Endothelial cell of umbilical vein (primary cell): ENCODE results near the gene ILRUN. TPM values are rescaled to one million over a fixed set of nuclear protein-coding genes. Genes with fewer than 3 reads are reported as not detected.

Experiments
- BruUV-seq: library from RNA; stranded (reverse); fragments of 400-500 nt; replicated peaks from 2 replicates; lab custom pipeline; 2021; lab: Mats Ljungman, UMichigan
- CTCF ChIA-PET: fragments of 300-600, 350-600 bp; sonication (Branson Sonifier 250); formaldehyde crosslinking; loops from one replicate; lab custom pipeline; 2021; ENCODE audit warnings: antibody characterized with exemption, inconsistent platforms; lab: Charles Lee
- POLR2A ChIA-PET: fragments of 300-600, 350-600 bp; sonication (Branson Sonifier 250); formaldehyde crosslinking; loops from one replicate; lab custom pipeline; 2021; ENCODE audit warnings: antibody characterized with exemption, inconsistent platforms; lab: Charles Lee
- DNase-seq: peaks from one replicate; pipeline ENCODE4 v3.0.0-alpha.2; 2011; ENCODE audit warnings: low read depth, low spot score
- FAIRE-seq: peaks from 2 replicates; lab custom pipeline; 2011; peaks lifted over from hg19 to GRCh38; lab: Jason Lieb, UNC
- H2AFZ ChIP-seq: 2 replicates; pipeline ENCODE4 v1.6.0; 2012; ENCODE audit warnings: low read depth, low read length, control low read depth, inconsistent platforms
- H3K27ac ChIP-seq: 2 replicates; pipeline ENCODE4 v1.5.1; 2011; ENCODE audit warnings: low read depth, mild to moderate bottlenecking, control low read depth, low read length, moderate library complexity; ENCODE audit not compliant: insufficient read depth
- H3K27me3 ChIP-seq, 2 experiments: 2 replicates each; pipeline versions ENCODE4 v1.6.0 to v1.6.1; 2011; ENCODE audit warnings: low read length in 2 of 2, mixed read lengths in 1 of 2; ENCODE audit not compliant: control insufficient read depth in 2 of 2, insufficient read depth in 2 of 2
- H3K36me3 ChIP-seq, 2 experiments: 2 replicates in 1 of 2; 3 replicates in 1 of 2; pipeline ENCODE4 v1.5.1; 2011; ENCODE audit warnings: low read length in 2 of 2, mild to moderate bottlenecking in 1 of 2, moderate library complexity in 1 of 2; ENCODE audit not compliant: control insufficient read depth in 2 of 2, insufficient read depth in 2 of 2; ENCODE audit errors: extremely low read depth in 1 of 2
- H3K4me1 ChIP-seq: 3 replicates; pipeline ENCODE4 v1.5.1; 2011; ENCODE audit warnings: mild to moderate bottlenecking, low read length; ENCODE audit not compliant: control insufficient read depth, insufficient read depth; ENCODE audit errors: extremely low read depth
- H3K4me2 ChIP-seq: 2 replicates; pipeline ENCODE4 v1.6.1; 2011; ENCODE audit warnings: low read length, control low read depth, mixed read lengths; ENCODE audit not compliant: insufficient read depth
- H3K4me3 ChIP-seq, 3 experiments: fragments of 200-600 bp in 1 of 3; sonication (generic), shearing (Covaris generic) in 1 of 3; replicated peaks in 1 of 3; 2 replicates each; pipeline ENCODE4 v1.5.1; 2011 to 2016; ENCODE audit warnings: control low read depth in 3 of 3, low read length in 3 of 3, mild to moderate bottlenecking in 2 of 3, inconsistent platforms in 1 of 3, low read depth in 1 of 3, moderate library complexity in 1 of 3; ENCODE audit not compliant: insufficient read depth in 1 of 3
- H3K79me2 ChIP-seq: 2 replicates; pipeline ENCODE4 v1.6.0; 2012; ENCODE audit warnings: low read length, inconsistent platforms; ENCODE audit not compliant: control insufficient read depth, insufficient read depth
- H3K9ac ChIP-seq: replicated peaks from 2 replicates; pipeline ENCODE3; 2011; ENCODE audit warnings: low read length, control low read depth; ENCODE audit not compliant: insufficient read depth; ENCODE audit errors: extremely low read depth
- H3K9me1 ChIP-seq: replicated peaks from 3 replicates; pipeline ENCODE4 v1.6.0; 2011; ENCODE audit warnings: mild to moderate bottlenecking, low read length; ENCODE audit not compliant: control insufficient read depth, insufficient read depth; ENCODE audit errors: extremely low read depth
- H3K9me3 ChIP-seq: replicated peaks from 2 replicates; pipeline ENCODE4 v1.5.1; 2012; ENCODE audit warnings: low read length, inconsistent platforms; ENCODE audit not compliant: control insufficient read depth, insufficient read depth
- H4K20me1 ChIP-seq: replicated peaks from 2 replicates; pipeline ENCODE3; 2011; ENCODE audit warnings: mild to moderate bottlenecking, low read length; ENCODE audit not compliant: control insufficient read depth, insufficient read depth; ENCODE audit errors: extremely low read depth
- EZH2 ChIP-seq: IDR thresholded peaks from 2 replicates; pipeline ENCODE4 v1.6.1; 2012; ENCODE audit warnings: borderline replicate concordance, low read depth, mild to moderate bottlenecking, moderate library complexity, low read length, inconsistent platforms; ENCODE audit not compliant: severe bottlenecking
- FOS ChIP-seq: IDR thresholded peaks from 2 replicates; pipeline ENCODE4 v1.6.1; 2011; ENCODE audit warnings: mild to moderate bottlenecking, low read length, moderate library complexity, borderline replicate concordance; ENCODE audit not compliant: insufficient read depth
- GATA2 ChIP-seq: IDR thresholded peaks from 2 replicates; pipeline ENCODE4 v1.7.0; 2011; ENCODE audit warnings: low read depth, mild to moderate bottlenecking, moderate library complexity, mixed read lengths, low read length; ENCODE audit not compliant: insufficient read length, insufficient read depth
- JUN ChIP-seq: IDR thresholded peaks from 2 replicates; pipeline ENCODE4 v1.6.1; 2011; ENCODE audit warnings: borderline replicate concordance, low read depth; ENCODE audit not compliant: insufficient read length, insufficient read depth
- MYC ChIP-seq: IDR thresholded peaks from one replicate; pipeline ENCODE4 v1.6.1; 2011; ENCODE audit warnings: mild to moderate bottlenecking, low read depth, low read length
- POLR2A ChIP-seq: IDR thresholded peaks from 2 replicates; pipeline ENCODE4 v1.6.1; 2012; ENCODE audit warnings: low read depth, mild to moderate bottlenecking, control low read depth, low read length
- POLR2AphosphoS5 ChIP-seq: IDR thresholded peaks from 2 replicates; pipeline ENCODE4 v1.6.1; 2012; ENCODE audit warnings: low read depth, mild to moderate bottlenecking, control low read depth, low read length, moderate library complexity; ENCODE audit not compliant: insufficient read depth
- dilution Hi-C: fragments of 300-500 bp; cut with MboI; formaldehyde crosslinking; loops from one replicate; pipeline ENCODE4 v1.15.0; 2019; ENCODE audit warnings: low sequenced_read_pairs; ENCODE audit not compliant: extremely low pct_ligation_motif_present
- intact Hi-C: fragments of 100-400 bp; cut with micrococcal nuclease; formaldehyde crosslinking; loops from one replicate; pipeline ENCODE4 v1.10.0; 2022
- polyA plus RNA-seq, 4 experiments: library from polyadenylated mRNA; depleted of rRNA in 3 of 4; stranded (reverse) in 3 of 4; unstranded in 1 of 4; fragments of >200 nt; gene quantifications; 2 replicates each; pipeline versions ENCODE4 v1.2.1 to v1.2.3, GENCODE V29; 2011 to 2012; ENCODE audit warnings: missing spikeins in 1 of 4
- total RNA-seq: library from RNA; stranded (reverse); gene quantifications from 2 replicates; pipeline ENCODE4 v1.2.3, GENCODE V29; 2021
- TF ChIP-seq, protein P1 (sequence below): IDR thresholded peaks from 2 replicates; pipeline ENCODE4 v1.6.1; 2011; ENCODE audit not compliant: insufficient read depth, insufficient read length
- TF ChIP-seq, protein P2 (sequence below), 2 donors: IDR thresholded peaks; 1 replicate in 1 of 2; 2 replicates in 1 of 2; pipeline ENCODE4 v1.5.1; 2011; ENCODE audit warnings: low read length in 2 of 2, mild to moderate bottlenecking in 2 of 2, moderate library complexity in 2 of 2, control low read depth in 1 of 2, inconsistent platforms in 1 of 2, low read depth in 1 of 2; ENCODE audit not compliant: insufficient read depth in 1 of 2; ENCODE audit errors: extremely low read depth in 1 of 2

ILRUN gene
- total and polyA plus RNA-seq, 2 donors (not counting 3 experiments of a cell fraction or from before 2014, with no cell fraction given), result 30.5 to 48.9 TPM

GRCh38 chr6:34705241-34705640 lies 8.7 kb upstream of the ILRUN start:
- H2AFZ ChIP-seq, result peak overlapping the region; percentile 19
- no peaks in the 10 kb centered on the region for H3K9me3 ChIP-seq
- H3K4me2 ChIP-seq, result no peak overlapping the region
- TF ChIP-seq GATA2 (peak; percentile 27), FOS (no peak), MYC (no peak), JUN (no peak), POLR2A (no peak), POLR2AphosphoS5 (no peak), EZH2 (no peak)
- TF ChIP-seq, protein P1, sequence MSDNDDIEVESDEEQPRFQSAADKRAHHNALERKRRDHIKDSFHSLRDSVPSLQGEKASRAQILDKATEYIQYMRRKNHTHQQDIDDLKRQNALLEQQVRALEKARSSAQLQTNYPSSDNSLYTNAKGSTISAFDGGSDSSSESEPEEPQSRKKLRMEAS, result no peak
- ChIA-PET POLR2A (no interaction called here), CTCF (no interaction called here)
- H3K79me2 ChIP-seq, result no peaks in the 10 kb centered on the region
- intact Hi-C loops (no loop called here), dilution Hi-C loops (no loop called here)
- H3K9ac ChIP-seq, result no peak overlapping the region
- no peak overlapping the region for H3K27ac ChIP-seq
- no peaks in the 10 kb centered on the region for H3K9me1 ChIP-seq
- H3K4me1 ChIP-seq, result peaks cover 5% of the 10 kb centered on the region
- H4K20me1 ChIP-seq, result no peaks in the 10 kb centered on the region
- BruUV-seq, result no TSS peak
- DNase-seq (peak; percentile 61), FAIRE-seq (peak; percentile 69)
- H3K27me3 ChIP-seq, result no peaks in the 10 kb centered on the region
- no peaks in the 10 kb centered on the region for H3K36me3 ChIP-seq
- no peak overlapping the region for H3K4me3 ChIP-seq

DNA sequence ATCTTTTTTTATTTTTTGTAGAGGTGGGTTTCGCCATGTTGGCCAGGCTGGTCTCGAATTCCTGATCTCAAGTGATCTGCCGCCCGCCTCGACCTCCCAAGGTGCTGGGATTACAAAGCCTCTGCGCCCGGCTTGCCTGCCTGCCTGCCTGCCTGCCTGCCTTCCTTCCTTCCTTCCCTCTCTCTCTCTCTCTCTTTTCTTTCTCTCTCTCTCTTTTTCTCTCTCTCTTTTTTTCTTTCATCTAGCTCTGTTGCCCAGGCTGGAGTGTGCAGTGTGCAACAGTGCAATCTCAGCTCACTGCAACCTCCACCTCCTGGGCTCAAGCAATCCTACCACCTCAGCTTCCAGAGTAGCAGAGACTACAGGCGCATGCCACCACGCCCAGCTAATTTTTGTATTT lies 4.6 kb upstream of the ILRUN start:
- H3K27me3 ChIP-seq, result no peaks in the 10 kb centered on the region
- no peak overlapping the region for H3K4me2 ChIP-seq
- H3K9me1 ChIP-seq, result no peaks in the 10 kb centered on the region
- no peak overlapping the region for H3K27ac ChIP-seq
- no peak for FAIRE-seq
- DNase-seq, result no peak
- ChIA-PET CTCF (no interaction called here), POLR2A (no interaction called here)
- intact Hi-C loops (no loop called here), dilution Hi-C loops (no loop called here)
- H3K9ac ChIP-seq, result no peak overlapping the region
- H3K9me3 ChIP-seq, result no peaks in the 10 kb centered on the region
- BruUV-seq, result no TSS peak
- H3K4me1 ChIP-seq, result peaks cover 9% of the 10 kb centered on the region
- H4K20me1 ChIP-seq, result no peaks in the 10 kb centered on the region
- no peak overlapping the region for H3K4me3 ChIP-seq
- H3K79me2 ChIP-seq, result peaks cover 3% of the 10 kb centered on the region
- H2AFZ ChIP-seq, result no peak overlapping the region
- no peaks in the 10 kb centered on the region for H3K36me3 ChIP-seq
- no peak for TF ChIP-seq POLR2A
- no peak for TF ChIP-seq JUN
- TF ChIP-seq GATA2, result no peak
- TF ChIP-seq FOS, result no peak
- TF ChIP-seq, protein P2, sequence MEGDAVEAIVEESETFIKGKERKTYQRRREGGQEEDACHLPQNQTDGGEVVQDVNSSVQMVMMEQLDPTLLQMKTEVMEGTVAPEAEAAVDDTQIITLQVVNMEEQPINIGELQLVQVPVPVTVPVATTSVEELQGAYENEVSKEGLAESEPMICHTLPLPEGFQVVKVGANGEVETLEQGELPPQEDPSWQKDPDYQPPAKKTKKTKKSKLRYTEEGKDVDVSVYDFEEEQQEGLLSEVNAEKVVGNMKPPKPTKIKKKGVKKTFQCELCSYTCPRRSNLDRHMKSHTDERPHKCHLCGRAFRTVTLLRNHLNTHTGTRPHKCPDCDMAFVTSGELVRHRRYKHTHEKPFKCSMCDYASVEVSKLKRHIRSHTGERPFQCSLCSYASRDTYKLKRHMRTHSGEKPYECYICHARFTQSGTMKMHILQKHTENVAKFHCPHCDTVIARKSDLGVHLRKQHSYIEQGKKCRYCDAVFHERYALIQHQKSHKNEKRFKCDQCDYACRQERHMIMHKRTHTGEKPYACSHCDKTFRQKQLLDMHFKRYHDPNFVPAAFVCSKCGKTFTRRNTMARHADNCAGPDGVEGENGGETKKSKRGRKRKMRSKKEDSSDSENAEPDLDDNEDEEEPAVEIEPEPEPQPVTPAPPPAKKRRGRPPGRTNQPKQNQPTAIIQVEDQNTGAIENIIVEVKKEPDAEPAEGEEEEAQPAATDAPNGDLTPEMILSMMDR (IDR thresholded peaks at IDR 0.05; ENCODE audit: extremely low read depth in 1 of 2, insufficient read depth in 1 of 2, low read depth in 1 of 2, low read length in 2 of 2), result no peak
- no peak for TF ChIP-seq EZH2
- no peak for TF ChIP-seq POLR2AphosphoS5
- TF ChIP-seq, protein P1, result no peak
- no peak for TF ChIP-seq MYC
